A549 (cell line): ENCODE data around the gene CCDC70.

Experiments used
- HDAC2 ChIP-seq: fragments of 200-600 bp; sonication (generic); IDR thresholded peaks from 2 replicates; pipeline ENCODE4 v1.6.1; 2016
- HEYL ChIP-seq: fragments of 250-450 bp; sonication (Bioruptor Pico); IDR thresholded peaks from 2 replicates; pipeline ENCODE4 v1.8.0; 2021; ENCODE audit warnings: mild to moderate bottlenecking, moderate library complexity
- JUN ChIP-seq, 2 experiments: fragments of >200 bp; sonication (Bioruptor Twin); formaldehyde crosslinking; IDR thresholded peaks; 2 replicates in 1 of 2; 3 replicates in 1 of 2; pipeline ENCODE4 v1.6.1; 2016 to 2017
- MAFK ChIP-seq: fragments of 450-650 bp; IDR thresholded peaks from 2 replicates; pipeline ENCODE4 v1.6.1; 2014; ENCODE audit not compliant: partially characterized antibody
- POLR2A ChIP-seq: IDR thresholded peaks from 2 replicates; pipeline ENCODE4 v1.6.1; 2012; ENCODE audit warnings: mild to moderate bottlenecking, low read length
- RAD21 ChIP-seq, 2 experiments: fragments of >200 bp in 1 of 2; sonication (Bioruptor Twin) in 1 of 2; formaldehyde crosslinking in 1 of 2; IDR thresholded peaks in 1 of 2; conservative IDR thresholded peaks in 1 of 2; 2 replicates in 1 of 2; 3 replicates in 1 of 2; pipeline ENCODE4 v1.6.1; 2012 to 2018; ENCODE audit warnings: inconsistent platforms in 1 of 2
- RARB ChIP-seq: fragments of 250-450 bp; sonication (Bioruptor Pico); IDR thresholded peaks from 2 replicates; pipeline ENCODE4 v1.8.0; 2021; ENCODE audit warnings: mild to moderate bottlenecking, moderate library complexity
- ZSCAN20 ChIP-seq: fragments of 250-450 bp; sonication (Bioruptor Pico); IDR thresholded peaks from 2 replicates; pipeline ENCODE4 v1.8.0; 2022; ENCODE audit warnings: mild to moderate bottlenecking, moderate library complexity
- TF ChIP-seq, protein P1 (sequence below): fragments of >200 bp; sonication (Bioruptor Twin); formaldehyde crosslinking; IDR thresholded peaks from 3 replicates; pipeline ENCODE4 v1.5.1; 2016
- TF ChIP-seq, protein P2 (sequence below): IDR thresholded peaks from 2 replicates; pipeline ENCODE4 v1.6.1; 2012
- TF ChIP-seq, protein P3 (sequence below): fragments of 450-650 bp; IDR thresholded peaks from 2 replicates; pipeline ENCODE4 v1.6.1; 2014; ENCODE audit warnings: antibody characterized with exemption
- TF ChIP-seq, protein P4 (sequence below): fragments of 200-600 bp; sonication (generic); IDR thresholded peaks from 2 replicates; pipeline ENCODE4 v1.6.1; 2016; ENCODE audit warnings: antibody characterized with exemption, mild to moderate bottlenecking, moderate library complexity

DNA sequence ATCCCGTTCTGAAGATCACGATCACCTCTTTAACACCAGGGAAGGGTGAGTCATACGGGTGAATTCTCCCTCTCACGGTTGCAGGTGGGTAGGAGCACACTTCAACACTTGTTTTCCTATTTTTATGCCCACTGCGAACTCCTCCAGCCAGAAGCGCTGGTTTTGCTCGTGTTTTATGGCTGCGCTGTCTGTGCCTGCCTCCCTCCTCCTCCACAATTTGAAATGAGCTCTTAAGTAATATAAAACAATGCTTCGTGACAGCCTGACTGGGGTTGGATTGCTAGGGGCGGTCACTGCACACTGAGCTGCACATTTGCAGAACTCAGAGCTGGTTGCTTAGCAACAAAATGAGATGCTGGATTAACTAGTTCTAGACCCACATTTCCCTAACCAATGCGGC is 12.9 kb downstream of the CCDC70 start:
- TF ChIP-seq, protein P1, sequence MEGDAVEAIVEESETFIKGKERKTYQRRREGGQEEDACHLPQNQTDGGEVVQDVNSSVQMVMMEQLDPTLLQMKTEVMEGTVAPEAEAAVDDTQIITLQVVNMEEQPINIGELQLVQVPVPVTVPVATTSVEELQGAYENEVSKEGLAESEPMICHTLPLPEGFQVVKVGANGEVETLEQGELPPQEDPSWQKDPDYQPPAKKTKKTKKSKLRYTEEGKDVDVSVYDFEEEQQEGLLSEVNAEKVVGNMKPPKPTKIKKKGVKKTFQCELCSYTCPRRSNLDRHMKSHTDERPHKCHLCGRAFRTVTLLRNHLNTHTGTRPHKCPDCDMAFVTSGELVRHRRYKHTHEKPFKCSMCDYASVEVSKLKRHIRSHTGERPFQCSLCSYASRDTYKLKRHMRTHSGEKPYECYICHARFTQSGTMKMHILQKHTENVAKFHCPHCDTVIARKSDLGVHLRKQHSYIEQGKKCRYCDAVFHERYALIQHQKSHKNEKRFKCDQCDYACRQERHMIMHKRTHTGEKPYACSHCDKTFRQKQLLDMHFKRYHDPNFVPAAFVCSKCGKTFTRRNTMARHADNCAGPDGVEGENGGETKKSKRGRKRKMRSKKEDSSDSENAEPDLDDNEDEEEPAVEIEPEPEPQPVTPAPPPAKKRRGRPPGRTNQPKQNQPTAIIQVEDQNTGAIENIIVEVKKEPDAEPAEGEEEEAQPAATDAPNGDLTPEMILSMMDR: no peak
- no peak for TF ChIP-seq POLR2A
- TF ChIP-seq JUN (IDR thresholded peaks at IDR 0.05): no peak
- TF ChIP-seq, protein P2, sequence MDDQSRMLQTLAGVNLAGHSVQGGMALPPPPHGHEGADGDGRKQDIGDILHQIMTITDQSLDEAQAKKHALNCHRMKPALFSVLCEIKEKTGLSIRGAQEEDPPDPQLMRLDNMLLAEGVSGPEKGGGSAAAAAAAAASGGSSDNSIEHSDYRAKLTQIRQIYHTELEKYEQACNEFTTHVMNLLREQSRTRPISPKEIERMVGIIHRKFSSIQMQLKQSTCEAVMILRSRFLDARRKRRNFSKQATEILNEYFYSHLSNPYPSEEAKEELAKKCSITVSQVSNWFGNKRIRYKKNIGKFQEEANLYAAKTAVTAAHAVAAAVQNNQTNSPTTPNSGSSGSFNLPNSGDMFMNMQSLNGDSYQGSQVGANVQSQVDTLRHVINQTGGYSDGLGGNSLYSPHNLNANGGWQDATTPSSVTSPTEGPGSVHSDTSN: no peak
- no peak for TF ChIP-seq HEYL (CRISPR knock-in tag)
- no peak for TF ChIP-seq HDAC2
- no peak for TF ChIP-seq RAD21 (conservative IDR thresholded peaks at IDR 0.05 in 1 of 2, IDR thresholded peaks at IDR 0.05 in 1 of 2)
- TF ChIP-seq, protein P3, sequence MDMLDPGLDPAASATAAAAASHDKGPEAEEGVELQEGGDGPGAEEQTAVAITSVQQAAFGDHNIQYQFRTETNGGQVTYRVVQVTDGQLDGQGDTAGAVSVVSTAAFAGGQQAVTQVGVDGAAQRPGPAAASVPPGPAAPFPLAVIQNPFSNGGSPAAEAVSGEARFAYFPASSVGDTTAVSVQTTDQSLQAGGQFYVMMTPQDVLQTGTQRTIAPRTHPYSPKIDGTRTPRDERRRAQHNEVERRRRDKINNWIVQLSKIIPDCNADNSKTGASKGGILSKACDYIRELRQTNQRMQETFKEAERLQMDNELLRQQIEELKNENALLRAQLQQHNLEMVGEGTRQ: no peak
- no peak for TF ChIP-seq MAFK
- TF ChIP-seq, protein P4, sequence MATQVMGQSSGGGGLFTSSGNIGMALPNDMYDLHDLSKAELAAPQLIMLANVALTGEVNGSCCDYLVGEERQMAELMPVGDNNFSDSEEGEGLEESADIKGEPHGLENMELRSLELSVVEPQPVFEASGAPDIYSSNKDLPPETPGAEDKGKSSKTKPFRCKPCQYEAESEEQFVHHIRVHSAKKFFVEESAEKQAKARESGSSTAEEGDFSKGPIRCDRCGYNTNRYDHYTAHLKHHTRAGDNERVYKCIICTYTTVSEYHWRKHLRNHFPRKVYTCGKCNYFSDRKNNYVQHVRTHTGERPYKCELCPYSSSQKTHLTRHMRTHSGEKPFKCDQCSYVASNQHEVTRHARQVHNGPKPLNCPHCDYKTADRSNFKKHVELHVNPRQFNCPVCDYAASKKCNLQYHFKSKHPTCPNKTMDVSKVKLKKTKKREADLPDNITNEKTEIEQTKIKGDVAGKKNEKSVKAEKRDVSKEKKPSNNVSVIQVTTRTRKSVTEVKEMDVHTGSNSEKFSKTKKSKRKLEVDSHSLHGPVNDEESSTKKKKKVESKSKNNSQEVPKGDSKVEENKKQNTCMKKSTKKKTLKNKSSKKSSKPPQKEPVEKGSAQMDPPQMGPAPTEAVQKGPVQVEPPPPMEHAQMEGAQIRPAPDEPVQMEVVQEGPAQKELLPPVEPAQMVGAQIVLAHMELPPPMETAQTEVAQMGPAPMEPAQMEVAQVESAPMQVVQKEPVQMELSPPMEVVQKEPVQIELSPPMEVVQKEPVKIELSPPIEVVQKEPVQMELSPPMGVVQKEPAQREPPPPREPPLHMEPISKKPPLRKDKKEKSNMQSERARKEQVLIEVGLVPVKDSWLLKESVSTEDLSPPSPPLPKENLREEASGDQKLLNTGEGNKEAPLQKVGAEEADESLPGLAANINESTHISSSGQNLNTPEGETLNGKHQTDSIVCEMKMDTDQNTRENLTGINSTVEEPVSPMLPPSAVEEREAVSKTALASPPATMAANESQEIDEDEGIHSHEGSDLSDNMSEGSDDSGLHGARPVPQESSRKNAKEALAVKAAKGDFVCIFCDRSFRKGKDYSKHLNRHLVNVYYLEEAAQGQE: no peak
- no peak for TF ChIP-seq RARB (CRISPR knock-in tag)
- TF ChIP-seq ZSCAN20 (CRISPR knock-in tag): no peak
